ENCODE data around the gene PLK1. TPM values are rescaled to one million over a fixed set of nuclear protein-coding genes. Genes with fewer than 3 reads are reported as not detected.
"Not testable (repeated sequence)": the region's sequence is repeated elsewhere in the genome, so short reads cannot be mapped to it uniquely, and the experiment has no call there.

Gene PLK1
- total RNA-seq, 1 donor from 2014 or later = 2.6 TPM

GRCh38 chr16:23704772-23705516, 26.3 kb downstream of the PLK1 start:
- Histone ChIP-seq H3K36me3 (ENCODE audit: control insufficient read depth in 3 of 3, insufficient read depth in 3 of 3, low read length in 3 of 3) (no peaks in the 10 kb centered on the region), H3K9me3 (ENCODE audit: control insufficient read depth in 3 of 3, low read length in 3 of 3) (peaks cover 2 to 8% (median 5%) of the 10 kb centered on the region in 3 donors), H3K4me3 (ENCODE audit: low read length in 3 of 3) (no peak overlapping the region), H3K9ac (ENCODE audit: low read depth in 1 of 3, low read length in 3 of 3) (no peak overlapping the region), H3K27me3 (ENCODE audit: control insufficient read depth in 3 of 3, insufficient read depth in 3 of 3, low read length in 3 of 3) (peaks cover 0 to 15% (median 2%) of the 10 kb centered on the region in 3 donors), H3K4me1 (ENCODE audit: control insufficient read depth in 3 of 3, insufficient read depth in 3 of 3, low read length in 3 of 3) (no peaks in the 10 kb centered on the region), H3K27ac (ENCODE audit: low read depth, low read length) (no peak overlapping the region)

- Histone ChIP-seq H3K27ac (ENCODE audit: low read depth, low read length) (no peak overlapping the region), H3K4me3 (ENCODE audit: low read length in 3 of 3) (no peak overlapping the region), H3K9me3 (ENCODE audit: control insufficient read depth in 3 of 3, low read length in 3 of 3) (peaks cover 6 to 11% (median 8%) of the 10 kb centered on the region in 3 donors), H3K9ac (ENCODE audit: low read depth in 1 of 3, low read length in 3 of 3) (no peak overlapping the region), H3K4me1 (ENCODE audit: control insufficient read depth in 3 of 3, insufficient read depth in 3 of 3, low read length in 3 of 3) (no peaks in the 10 kb centered on the region), H3K36me3 (ENCODE audit: control insufficient read depth in 3 of 3, insufficient read depth in 3 of 3, low read length in 3 of 3) (no peaks in the 10 kb centered on the region), H3K27me3 (ENCODE audit: control insufficient read depth in 3 of 3, insufficient read depth in 3 of 3, low read length in 3 of 3) (peaks cover 0 to 15% (median 2%) of the 10 kb centered on the region in 3 donors)
These were observed 26.8 kb downstream of the PLK1 start for GRCh38 chr16:23705517-23705902.

- Histone ChIP-seq H3K27ac (ENCODE audit: low read depth, low read length) (no peak overlapping the region), H3K4me3 (ENCODE audit: low read length in 3 of 3) (no peak overlapping the region), H3K36me3 (ENCODE audit: control insufficient read depth in 3 of 3, insufficient read depth in 3 of 3, low read length in 3 of 3) (no peaks in the 10 kb centered on the region), H3K9me3 (ENCODE audit: control insufficient read depth in 3 of 3, low read length in 3 of 3) (peaks cover 8 to 12% (median 9%) of the 10 kb centered on the region in 3 donors), H3K4me1 (ENCODE audit: control insufficient read depth in 3 of 3, insufficient read depth in 3 of 3, low read length in 3 of 3) (no peaks in the 10 kb centered on the region), H3K9ac (ENCODE audit: low read depth in 1 of 3, low read length in 3 of 3) (no peak overlapping the region), H3K27me3 (ENCODE audit: control insufficient read depth in 3 of 3, insufficient read depth in 3 of 3, low read length in 3 of 3) (peaks cover 0 to 15% (median 2%) of the 10 kb centered on the region in 3 donors)
These were observed 27.8 kb downstream of the PLK1 start for GRCh38 chr16:23706439-23706838.

GRCh38 chr16:23709536-23709935, 30.8 kb downstream of the PLK1 start:
- Histone ChIP-seq H3K27me3 (ENCODE audit: control insufficient read depth in 3 of 3, insufficient read depth in 3 of 3, low read length in 3 of 3) (peaks cover 17 to 35% (median 23%) of the 10 kb centered on the region in 3 donors), H3K9me3 (ENCODE audit: control insufficient read depth in 3 of 3, low read length in 3 of 3) (peaks cover 8 to 12% (median 9%) of the 10 kb centered on the region in 3 donors), H3K4me1 (ENCODE audit: control insufficient read depth in 3 of 3, insufficient read depth in 3 of 3, low read length in 3 of 3) (no peaks in the 10 kb centered on the region), H3K27ac (ENCODE audit: low read depth, low read length) (no peak overlapping the region), H3K4me3 (ENCODE audit: low read length in 3 of 3) (no peak overlapping the region), H3K9ac (ENCODE audit: low read depth in 1 of 3, low read length in 3 of 3) (no peak overlapping the region), H3K36me3 (ENCODE audit: control insufficient read depth in 3 of 3, insufficient read depth in 3 of 3, low read length in 3 of 3) (no peaks in the 10 kb centered on the region)

DNA sequence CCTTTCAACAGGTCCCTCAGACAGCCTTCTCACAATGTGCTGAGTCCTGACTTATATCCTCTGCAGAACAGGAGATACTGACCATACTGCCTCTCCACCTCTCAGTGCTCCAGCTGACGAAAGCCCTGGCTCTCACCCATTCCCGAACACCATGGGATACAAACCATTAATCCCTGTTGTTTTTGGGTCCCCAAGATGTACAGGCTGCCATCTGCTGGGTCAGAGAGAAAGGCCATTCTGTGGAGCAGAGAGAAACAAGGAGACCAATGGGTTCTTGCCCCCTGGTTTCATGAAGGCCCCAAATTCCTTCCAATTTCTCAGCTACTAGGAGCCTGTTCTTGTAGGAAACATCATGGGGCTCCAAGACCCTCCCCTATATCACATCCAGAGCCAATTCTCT, 31.3 kb downstream of the PLK1 start:
- Histone ChIP-seq H3K36me3 (ENCODE audit: control insufficient read depth in 3 of 3, insufficient read depth in 3 of 3, low read length in 3 of 3) (no peaks in the 10 kb centered on the region), H3K9me3 (ENCODE audit: control insufficient read depth in 3 of 3, low read length in 3 of 3) (peaks cover 8 to 10% (median 9%) of the 10 kb centered on the region in 3 donors), H3K4me1 (ENCODE audit: control insufficient read depth in 3 of 3, insufficient read depth in 3 of 3, low read length in 3 of 3) (no peaks in the 10 kb centered on the region), H3K27me3 (ENCODE audit: control insufficient read depth in 3 of 3, insufficient read depth in 3 of 3, low read length in 3 of 3) (peaks cover 21 to 33% (median 26%) of the 10 kb centered on the region in 3 donors), H3K4me3 (ENCODE audit: low read length in 3 of 3) (no peak overlapping the region), H3K27ac (ENCODE audit: low read depth, low read length) (no peak overlapping the region), H3K9ac (ENCODE audit: low read depth in 1 of 3, low read length in 3 of 3) (no peak overlapping the region)

DNA sequence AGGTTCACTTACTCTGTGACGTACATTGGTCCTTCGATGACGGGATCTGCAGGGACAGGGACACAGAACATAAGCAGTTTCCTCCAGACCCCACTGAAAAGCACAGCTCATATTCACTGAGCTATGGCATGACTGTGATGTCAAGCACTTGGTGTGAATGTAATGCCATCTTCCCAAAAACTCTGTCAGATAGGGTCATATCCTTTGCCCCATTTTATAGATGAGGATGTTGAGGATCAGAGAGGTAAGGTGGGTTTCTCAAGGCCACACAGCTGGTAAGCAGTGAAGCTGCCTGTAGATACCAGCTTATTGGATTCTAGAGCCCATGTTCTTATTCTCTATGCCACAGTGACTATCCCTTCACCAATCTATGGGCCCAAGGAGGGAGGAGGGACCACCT, 31.8 kb downstream of the PLK1 start:
- peaks cover 21 to 32% (median 27%) of the 10 kb centered on the region in 3 donors for H3K27me3 ChIP-seq (ENCODE audit: control insufficient read depth in 3 of 3, insufficient read depth in 3 of 3, low read length in 3 of 3)
- H3K9me3 ChIP-seq (ENCODE audit: control insufficient read depth in 3 of 3, low read length in 3 of 3) = peaks cover 8 to 10% (median 9%) of the 10 kb centered on the region in 3 donors
- H3K36me3 ChIP-seq (ENCODE audit: control insufficient read depth in 3 of 3, insufficient read depth in 3 of 3, low read length in 3 of 3) = no peaks in the 10 kb centered on the region
- no peak overlapping the region for H3K4me3 ChIP-seq (ENCODE audit: low read length in 3 of 3)
- no peak overlapping the region for H3K27ac ChIP-seq (ENCODE audit: low read depth, low read length)
- H3K4me1 ChIP-seq (ENCODE audit: control insufficient read depth in 3 of 3, insufficient read depth in 3 of 3, low read length in 3 of 3) = no peaks in the 10 kb centered on the region
- H3K9ac ChIP-seq (ENCODE audit: low read depth in 1 of 3, low read length in 3 of 3) = no peak overlapping the region

DNA sequence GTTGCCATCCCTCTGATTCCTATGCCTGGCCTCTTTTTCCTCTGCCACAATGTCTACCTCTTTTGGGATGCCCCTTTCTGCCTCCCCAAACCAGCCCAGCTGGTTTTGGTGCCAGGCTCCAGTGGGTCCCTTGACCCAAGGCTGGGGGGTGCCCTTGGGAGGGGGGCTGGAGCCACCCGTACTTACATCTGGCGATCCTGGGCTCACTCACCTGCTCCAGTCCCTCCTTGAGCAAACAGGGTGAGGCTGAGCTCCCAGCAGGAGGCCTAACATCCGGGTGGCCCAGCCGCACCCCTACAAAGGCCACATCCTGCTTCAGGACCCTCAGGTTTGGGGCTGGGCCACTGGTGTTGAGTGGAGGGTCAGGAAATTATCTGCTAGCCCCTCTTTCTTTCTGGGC, 33.1 kb downstream of the PLK1 start:
- no peak overlapping the region for H3K4me3 ChIP-seq (ENCODE audit: low read length in 3 of 3)
- peaks cover 21 to 28% (median 27%) of the 10 kb centered on the region in 3 donors for H3K27me3 ChIP-seq (ENCODE audit: control insufficient read depth in 3 of 3, insufficient read depth in 3 of 3, low read length in 3 of 3)
- H3K9ac ChIP-seq (ENCODE audit: low read depth in 1 of 3, low read length in 3 of 3) = no peak overlapping the region
- no peaks in the 10 kb centered on the region for H3K36me3 ChIP-seq (ENCODE audit: control insufficient read depth in 3 of 3, insufficient read depth in 3 of 3, low read length in 3 of 3)
- H3K9me3 ChIP-seq (ENCODE audit: control insufficient read depth in 3 of 3, low read length in 3 of 3) = peaks cover 6 to 10% (median 9%) of the 10 kb centered on the region in 3 donors
- H3K27ac ChIP-seq (ENCODE audit: low read depth, low read length) = no peak overlapping the region
- no peaks in the 10 kb centered on the region for H3K4me1 ChIP-seq (ENCODE audit: control insufficient read depth in 3 of 3, insufficient read depth in 3 of 3, low read length in 3 of 3)

DNA sequence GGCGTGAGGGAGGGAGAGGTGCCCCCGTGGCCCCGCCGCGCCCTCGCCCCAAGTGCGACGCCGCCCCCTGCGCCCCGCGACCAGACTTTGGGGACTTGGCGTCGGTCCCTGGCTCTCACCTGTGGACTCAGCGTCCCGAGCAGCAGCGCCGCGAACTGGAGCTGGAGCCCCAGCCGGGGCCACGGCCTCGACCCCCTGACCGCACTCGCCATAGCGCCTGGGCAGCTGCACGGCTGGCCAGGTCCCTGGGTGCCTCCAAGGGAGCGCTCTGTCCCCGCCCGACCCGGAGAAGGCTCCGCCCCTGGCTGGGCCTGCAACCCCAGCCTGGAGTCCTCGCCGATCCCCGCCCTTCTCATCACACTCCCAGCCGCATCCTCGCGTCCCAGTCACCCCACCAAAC, 34.3 kb downstream of the PLK1 start, which contains the start of gene ERN2:
Gene ERN2 (minus strand): TSS at position 247 of the 400 bp plus-strand sequence. CDS start 35 bp downstream, at position 212.
- Histone ChIP-seq H3K27ac (ENCODE audit: low read depth, low read length) (no peak within 1 kb of the TSS), H3K9ac (ENCODE audit: low read depth in 1 of 3, low read length in 3 of 3) (no peak within 1 kb of the TSS), H3K4me3 (ENCODE audit: low read length in 3 of 3) (no peak within 1 kb of the TSS), H3K4me1 (ENCODE audit: control insufficient read depth in 3 of 3, insufficient read depth in 3 of 3, low read length in 3 of 3) (no peaks in the 10 kb centered on the region), H3K27me3 (ENCODE audit: control insufficient read depth in 3 of 3, insufficient read depth in 3 of 3, low read length in 3 of 3) (peaks cover 21 to 31% (median 24%) of the 10 kb centered on the region in 3 donors), H3K36me3 (ENCODE audit: control insufficient read depth in 3 of 3, insufficient read depth in 3 of 3, low read length in 3 of 3) (no peaks in the 10 kb centered on the region), H3K9me3 (ENCODE audit: control insufficient read depth in 3 of 3, low read length in 3 of 3) (peaks cover 4 to 10% (median 9%) of the 10 kb centered on the region in 3 donors)

DNA sequence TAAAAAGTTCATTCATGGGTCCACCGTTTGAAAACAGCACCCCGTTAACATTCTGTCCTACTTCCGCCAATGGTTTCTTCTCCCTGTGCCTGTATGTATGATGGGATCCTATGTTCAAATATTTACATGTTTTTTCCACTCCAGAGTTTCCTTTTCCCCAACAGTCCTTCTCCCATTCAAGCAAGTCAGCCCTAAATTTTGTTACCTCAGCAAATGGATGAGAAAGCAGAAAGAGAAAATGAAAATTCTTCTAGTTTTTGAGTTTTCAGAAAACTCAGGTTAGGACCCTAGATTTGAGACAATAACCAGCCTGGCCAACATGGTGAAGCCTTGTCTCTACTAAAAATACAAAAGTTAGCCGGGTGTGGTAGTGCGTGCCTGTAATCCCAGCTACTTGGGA, 37.8 kb downstream of the PLK1 start:
- peaks cover 21 to 31% (median 24%) of the 10 kb centered on the region in 3 donors for H3K27me3 ChIP-seq (ENCODE audit: control insufficient read depth in 3 of 3, insufficient read depth in 3 of 3, low read length in 3 of 3)
- no peaks in the 10 kb centered on the region for H3K36me3 ChIP-seq (ENCODE audit: control insufficient read depth in 3 of 3, insufficient read depth in 3 of 3, low read length in 3 of 3)
- no peaks in the 10 kb centered on the region for H3K9me3 ChIP-seq (ENCODE audit: control insufficient read depth in 3 of 3, low read length in 3 of 3)
- no peak overlapping the region for H3K4me3 ChIP-seq (ENCODE audit: low read length in 3 of 3)
- no peak overlapping the region for H3K27ac ChIP-seq (ENCODE audit: low read depth, low read length)
- no peak overlapping the region for H3K9ac ChIP-seq (ENCODE audit: low read depth in 1 of 3, low read length in 3 of 3)
- no peaks in the 10 kb centered on the region for H3K4me1 ChIP-seq (ENCODE audit: control insufficient read depth in 3 of 3, insufficient read depth in 3 of 3, low read length in 3 of 3)

DNA sequence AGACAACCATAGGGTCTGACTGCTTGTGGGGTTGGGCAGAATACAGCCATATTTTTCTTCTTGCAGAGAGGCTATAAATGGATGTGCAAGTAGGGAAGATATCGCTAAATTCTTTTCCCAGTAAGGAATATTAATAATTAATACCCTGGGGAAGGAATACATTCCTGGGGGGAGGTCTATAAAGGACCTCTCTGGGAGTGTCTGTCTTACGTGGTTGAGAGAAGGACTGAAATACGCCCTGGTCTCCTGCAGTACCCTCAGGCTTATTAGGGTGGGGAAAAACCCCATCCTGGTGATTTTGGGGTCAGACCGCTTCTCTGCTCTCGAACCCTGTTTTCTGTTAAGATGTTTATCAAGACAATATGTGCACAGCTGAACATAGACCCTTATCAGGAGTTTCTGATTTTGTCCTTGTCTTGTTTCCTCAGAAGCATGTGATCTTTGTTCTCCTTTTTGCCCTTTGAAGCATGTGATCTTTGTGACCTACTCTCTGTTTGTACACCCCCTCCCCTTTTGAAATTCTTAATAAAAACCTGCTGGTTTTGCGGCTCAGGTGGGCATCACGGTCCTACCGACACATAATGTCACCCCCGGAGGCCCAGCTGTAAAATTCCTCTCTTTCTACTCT, 44.0 kb downstream of the PLK1 start:
- not testable (repeated sequence) for H3K4me1 ChIP-seq (ENCODE audit: control insufficient read depth in 3 of 3, insufficient read depth in 3 of 3, low read length in 3 of 3); H3K4me3 ChIP-seq (ENCODE audit: low read length in 3 of 3); H3K9me3 ChIP-seq (ENCODE audit: control insufficient read depth in 3 of 3, low read length in 3 of 3); H3K36me3 ChIP-seq (ENCODE audit: control insufficient read depth in 3 of 3, insufficient read depth in 3 of 3, low read length in 3 of 3); H3K9ac ChIP-seq (ENCODE audit: low read depth in 1 of 3, low read length in 3 of 3); H3K27ac ChIP-seq (ENCODE audit: low read depth, low read length); H3K27me3 ChIP-seq (ENCODE audit: control insufficient read depth in 3 of 3, insufficient read depth in 3 of 3, low read length in 3 of 3)

Measured in skeletal muscle tissue (tissue), 4 donors.